GM23338 (cell line): ENCODE results near the gene GJA4.

Experiments
- CREB1 ChIP-seq: fragments of 250-450 bp; sonication (Bioruptor Pico); IDR thresholded peaks from 2 replicates; pipeline ENCODE4 v1.5.0; 2020; ENCODE audit warnings: low read depth, mild to moderate bottlenecking, moderate library complexity
- ETS1 ChIP-seq: IDR thresholded peaks from 2 replicates; pipeline ENCODE4 v1.6.1; 2016; ENCODE audit warnings: antibody characterized with exemption
- EZH2phosphoT487 ChIP-seq: fragments of 200-600 bp; sonication (generic); IDR thresholded peaks from one replicate; pipeline ENCODE4 v1.8.1; 2018; ENCODE audit warnings: antibody characterized with exemption; ENCODE audit not compliant: unreplicated experiment
- JUNB ChIP-seq: IDR thresholded peaks from one replicate; pipeline ENCODE4 v1.6.1; 2016; ENCODE audit warnings: antibody characterized with exemption; ENCODE audit not compliant: unreplicated experiment
- POLR2AphosphoS5 ChIP-seq: IDR thresholded peaks from 2 replicates; pipeline ENCODE4 v1.6.1; 2016; ENCODE audit warnings: antibody characterized with exemption, low read depth
- TF ChIP-seq, protein P1 (sequence below), 2 experiments: fragments of 200-600 bp in 1 of 2; sonication (generic) in 1 of 2; conservative IDR thresholded peaks; 2 replicates each; pipeline versions ENCODE4 v1.5.1 to v1.6.1; 2016 to 2017; ENCODE audit warnings: antibody characterized with exemption in 2 of 2, low read depth in 2 of 2, mild to moderate bottlenecking in 2 of 2, moderate library complexity in 1 of 2
- TF ChIP-seq, protein P2 (sequence below): IDR thresholded peaks from one replicate; pipeline ENCODE4 v1.6.1; 2018; ENCODE audit warnings: antibody characterized with exemption; ENCODE audit not compliant: unreplicated experiment

DNA sequence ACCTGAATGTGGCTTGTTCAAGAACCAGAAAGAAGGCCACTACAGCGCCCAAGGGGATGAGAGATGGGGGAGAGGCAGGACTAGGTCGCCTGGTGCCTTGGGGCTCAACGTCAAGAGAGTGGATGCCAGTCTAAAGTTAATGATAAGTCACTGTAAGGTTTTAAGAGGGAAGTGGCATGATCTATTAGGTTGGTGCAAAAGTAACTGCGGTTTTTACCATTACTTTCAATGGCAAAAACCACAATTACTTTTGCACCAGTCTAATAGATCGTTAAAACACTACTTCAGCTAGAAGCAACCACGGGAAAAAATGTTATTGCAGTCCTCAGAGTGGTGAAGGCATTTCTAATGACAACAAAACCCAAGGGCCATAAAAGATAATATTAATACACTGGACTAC lies 14.4 kb upstream of the GJA4 start:
- TF ChIP-seq CREB1 (CRISPR knock-in tag) (no peak), EZH2phosphoT487 (no peak), ETS1 (no peak), JUNB (no peak), POLR2AphosphoS5 (no peak)
- TF ChIP-seq, protein P1, sequence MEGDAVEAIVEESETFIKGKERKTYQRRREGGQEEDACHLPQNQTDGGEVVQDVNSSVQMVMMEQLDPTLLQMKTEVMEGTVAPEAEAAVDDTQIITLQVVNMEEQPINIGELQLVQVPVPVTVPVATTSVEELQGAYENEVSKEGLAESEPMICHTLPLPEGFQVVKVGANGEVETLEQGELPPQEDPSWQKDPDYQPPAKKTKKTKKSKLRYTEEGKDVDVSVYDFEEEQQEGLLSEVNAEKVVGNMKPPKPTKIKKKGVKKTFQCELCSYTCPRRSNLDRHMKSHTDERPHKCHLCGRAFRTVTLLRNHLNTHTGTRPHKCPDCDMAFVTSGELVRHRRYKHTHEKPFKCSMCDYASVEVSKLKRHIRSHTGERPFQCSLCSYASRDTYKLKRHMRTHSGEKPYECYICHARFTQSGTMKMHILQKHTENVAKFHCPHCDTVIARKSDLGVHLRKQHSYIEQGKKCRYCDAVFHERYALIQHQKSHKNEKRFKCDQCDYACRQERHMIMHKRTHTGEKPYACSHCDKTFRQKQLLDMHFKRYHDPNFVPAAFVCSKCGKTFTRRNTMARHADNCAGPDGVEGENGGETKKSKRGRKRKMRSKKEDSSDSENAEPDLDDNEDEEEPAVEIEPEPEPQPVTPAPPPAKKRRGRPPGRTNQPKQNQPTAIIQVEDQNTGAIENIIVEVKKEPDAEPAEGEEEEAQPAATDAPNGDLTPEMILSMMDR (conservative IDR thresholded peaks at IDR 0.05; ENCODE audit: low read depth in 2 of 2) = no peak
- TF ChIP-seq, protein P2, sequence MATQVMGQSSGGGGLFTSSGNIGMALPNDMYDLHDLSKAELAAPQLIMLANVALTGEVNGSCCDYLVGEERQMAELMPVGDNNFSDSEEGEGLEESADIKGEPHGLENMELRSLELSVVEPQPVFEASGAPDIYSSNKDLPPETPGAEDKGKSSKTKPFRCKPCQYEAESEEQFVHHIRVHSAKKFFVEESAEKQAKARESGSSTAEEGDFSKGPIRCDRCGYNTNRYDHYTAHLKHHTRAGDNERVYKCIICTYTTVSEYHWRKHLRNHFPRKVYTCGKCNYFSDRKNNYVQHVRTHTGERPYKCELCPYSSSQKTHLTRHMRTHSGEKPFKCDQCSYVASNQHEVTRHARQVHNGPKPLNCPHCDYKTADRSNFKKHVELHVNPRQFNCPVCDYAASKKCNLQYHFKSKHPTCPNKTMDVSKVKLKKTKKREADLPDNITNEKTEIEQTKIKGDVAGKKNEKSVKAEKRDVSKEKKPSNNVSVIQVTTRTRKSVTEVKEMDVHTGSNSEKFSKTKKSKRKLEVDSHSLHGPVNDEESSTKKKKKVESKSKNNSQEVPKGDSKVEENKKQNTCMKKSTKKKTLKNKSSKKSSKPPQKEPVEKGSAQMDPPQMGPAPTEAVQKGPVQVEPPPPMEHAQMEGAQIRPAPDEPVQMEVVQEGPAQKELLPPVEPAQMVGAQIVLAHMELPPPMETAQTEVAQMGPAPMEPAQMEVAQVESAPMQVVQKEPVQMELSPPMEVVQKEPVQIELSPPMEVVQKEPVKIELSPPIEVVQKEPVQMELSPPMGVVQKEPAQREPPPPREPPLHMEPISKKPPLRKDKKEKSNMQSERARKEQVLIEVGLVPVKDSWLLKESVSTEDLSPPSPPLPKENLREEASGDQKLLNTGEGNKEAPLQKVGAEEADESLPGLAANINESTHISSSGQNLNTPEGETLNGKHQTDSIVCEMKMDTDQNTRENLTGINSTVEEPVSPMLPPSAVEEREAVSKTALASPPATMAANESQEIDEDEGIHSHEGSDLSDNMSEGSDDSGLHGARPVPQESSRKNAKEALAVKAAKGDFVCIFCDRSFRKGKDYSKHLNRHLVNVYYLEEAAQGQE = no peak
